GM18520 (cell line): ENCODE data around the gene OR9A4.
"Not testable (repeated sequence)": the region's sequence is repeated elsewhere in the genome, so short reads cannot be mapped to it uniquely, and the experiment has no call there.

Experiments
- ATAC-seq: cut with Tn5 transposase; IDR thresholded peaks from one replicate; pipeline ENCODE4 v1.9.1; 2021; ENCODE audit not compliant: unreplicated experiment

The OR9A4 gene, protein sequence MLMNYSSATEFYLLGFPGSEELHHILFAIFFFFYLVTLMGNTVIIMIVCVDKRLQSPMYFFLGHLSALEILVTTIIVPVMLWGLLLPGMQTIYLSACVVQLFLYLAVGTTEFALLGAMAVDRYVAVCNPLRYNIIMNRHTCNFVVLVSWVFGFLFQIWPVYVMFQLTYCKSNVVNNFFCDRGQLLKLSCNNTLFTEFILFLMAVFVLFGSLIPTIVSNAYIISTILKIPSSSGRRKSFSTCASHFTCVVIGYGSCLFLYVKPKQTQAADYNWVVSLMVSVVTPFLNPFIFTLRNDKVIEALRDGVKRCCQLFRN

DNA sequence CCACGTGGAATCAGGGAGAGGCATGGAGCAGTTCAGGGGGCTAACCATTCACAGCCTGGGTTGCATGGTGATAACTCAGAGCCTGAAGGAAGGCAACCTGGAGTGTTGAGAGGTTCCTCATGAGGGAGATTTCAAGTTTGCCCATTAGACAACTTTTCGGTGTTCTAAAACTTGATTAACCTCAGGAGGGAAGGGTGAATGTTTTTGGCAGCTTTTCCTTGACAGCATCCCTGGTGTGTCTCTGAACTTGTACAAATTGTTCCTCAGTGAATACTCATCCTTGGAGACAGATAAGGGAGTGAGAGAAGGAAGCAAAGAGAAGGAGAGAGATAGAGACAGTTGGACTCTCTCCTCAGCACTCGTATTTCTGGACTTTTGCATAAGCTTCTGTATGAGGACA, at the start of gene OR9A4:
OR9A4 (plus strand) TSS at position 301 of the 400 bp plus-strand sequence. CDS start 2,477 bp downstream, outside the sequence.
- no peak for ATAC-seq

DNA sequence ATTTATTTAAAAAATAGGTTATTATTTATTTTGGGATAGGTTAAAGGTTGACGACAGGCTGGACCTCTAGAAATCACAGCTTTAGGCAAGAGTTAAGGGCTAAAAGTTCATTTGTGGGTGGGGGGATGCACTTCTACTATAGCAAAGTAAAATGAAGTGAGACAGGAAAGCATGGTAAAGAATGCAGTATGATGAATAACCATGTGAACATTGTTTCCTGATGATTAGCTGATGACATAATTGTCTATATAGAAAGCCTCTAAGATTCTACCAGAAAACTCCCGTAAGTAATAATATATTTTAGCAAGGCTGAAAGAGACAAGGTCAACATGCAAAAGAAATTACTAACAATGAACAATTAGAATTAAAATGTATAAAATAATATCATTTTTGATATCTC, 49.2 kb upstream of the OR9A4 start:
- no peak for ATAC-seq

GRCh38 chr7:141872931-141873330, 43.3 kb upstream of the OR9A4 start:
- no peak for ATAC-seq

DNA sequence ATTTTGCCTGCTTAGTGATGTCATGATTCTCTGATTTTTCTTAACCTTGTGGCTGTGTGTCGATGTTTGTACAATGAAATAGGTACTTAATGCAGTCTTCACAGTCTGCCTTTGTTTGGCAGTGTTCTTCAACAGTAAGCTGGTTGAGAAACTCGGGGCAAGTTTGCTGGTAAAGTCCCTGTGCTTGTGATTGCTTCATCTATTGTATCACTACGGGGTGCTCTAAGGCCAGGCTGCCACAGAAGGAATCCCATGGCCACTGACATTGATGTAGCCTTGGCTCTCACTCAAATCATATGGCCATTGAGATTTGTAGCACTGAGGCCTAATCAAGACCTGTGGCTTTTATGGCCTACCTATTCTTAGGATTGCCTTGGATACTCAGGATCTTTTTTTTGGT, 41.4 kb upstream of the OR9A4 start:
- no peak for ATAC-seq

DNA sequence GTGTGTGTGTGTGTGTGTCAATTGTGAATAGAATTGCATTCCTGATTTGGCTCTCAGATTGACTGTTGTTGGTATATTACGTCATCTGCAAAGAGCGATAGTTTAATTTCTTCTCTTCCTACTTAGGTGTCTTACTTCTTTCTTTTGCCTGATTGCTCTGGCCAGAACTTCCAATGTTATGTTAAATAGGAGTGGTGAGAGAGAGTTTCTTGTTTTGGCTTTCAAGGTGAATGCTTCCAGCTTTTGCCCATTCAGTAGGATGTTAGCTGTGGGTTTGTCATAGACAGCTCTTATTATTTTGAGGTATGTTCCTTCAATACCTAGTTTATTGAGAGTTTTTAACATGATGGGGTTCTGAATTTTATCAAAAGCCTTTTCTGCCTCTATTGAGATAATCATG, 40.7 kb upstream of the OR9A4 start:
- no peak for ATAC-seq

DNA sequence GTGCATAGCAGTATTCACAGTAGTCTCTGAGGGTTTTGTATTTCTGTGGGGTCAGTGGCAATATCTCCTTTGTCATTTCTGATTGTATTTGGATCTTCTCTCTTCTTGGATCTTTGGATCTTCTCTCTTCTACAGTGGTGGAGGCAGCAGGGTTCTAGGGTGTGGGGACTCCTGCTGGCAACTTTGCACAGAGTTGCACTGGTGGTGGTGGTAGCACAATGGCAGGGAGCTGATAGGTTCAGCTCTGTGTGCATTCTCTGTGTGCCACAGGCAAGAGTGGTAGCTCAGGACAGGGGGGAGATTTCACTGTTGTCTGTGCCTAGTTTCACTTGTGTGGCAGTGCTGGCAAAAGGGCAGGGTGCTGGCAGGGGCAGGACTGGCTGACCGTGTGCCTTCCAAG, 39.8 kb upstream of the OR9A4 start:
- ATAC-seq = no peak

GRCh38 chr7:141877365-141877764, 38.8 kb upstream of the OR9A4 start:
- ATAC-seq = no peak

GRCh38 chr7:141880960-141881359, 35.2 kb upstream of the OR9A4 start:
- no peak for ATAC-seq

GRCh38 chr7:141884539-141885225, 31.5 kb upstream of the OR9A4 start:
- peak; percentile 58 for ATAC-seq

DNA sequence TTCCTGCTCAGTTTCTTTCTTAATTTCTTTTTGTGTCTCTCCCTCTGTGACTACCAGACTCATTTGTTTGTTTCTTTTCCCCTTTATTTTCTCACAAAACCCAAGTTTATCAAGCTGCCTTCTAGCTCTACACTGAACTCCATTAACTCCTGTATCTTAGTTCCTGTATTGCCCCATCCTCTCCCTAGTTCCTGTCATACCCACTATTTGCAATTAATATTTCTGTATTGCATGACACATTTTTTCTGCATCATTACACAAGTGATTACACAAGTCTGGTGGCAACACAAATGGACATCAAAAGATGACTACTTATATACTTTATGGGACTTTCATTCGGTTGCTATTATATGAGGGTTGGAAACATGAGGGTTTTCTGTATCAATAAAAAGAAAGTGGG, 26.9 kb upstream of the OR9A4 start:
- ATAC-seq = no peak

DNA sequence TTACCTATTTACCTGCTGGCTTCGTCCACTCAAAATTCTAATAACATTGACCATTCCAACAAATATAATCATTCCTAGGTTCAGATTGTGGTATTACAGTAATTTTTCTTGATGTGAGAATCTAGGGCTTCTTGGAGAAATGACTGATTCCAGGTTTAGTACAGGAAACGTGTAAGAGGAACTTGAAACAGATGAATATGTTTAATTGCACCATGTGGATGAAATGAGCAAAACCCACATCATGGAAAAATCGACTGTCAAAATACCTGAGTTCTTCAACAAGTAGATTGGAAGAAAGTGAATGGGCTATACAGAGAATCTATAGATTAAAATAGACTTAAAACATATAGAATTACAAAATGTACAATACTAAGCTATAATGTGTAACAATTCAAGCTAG, 24.9 kb upstream of the OR9A4 start:
- ATAC-seq = no peak

- ATAC-seq = not testable (repeated sequence)
These were observed 16.8 kb upstream of the OR9A4 start for GRCh38 chr7:141899366-141899765.

DNA sequence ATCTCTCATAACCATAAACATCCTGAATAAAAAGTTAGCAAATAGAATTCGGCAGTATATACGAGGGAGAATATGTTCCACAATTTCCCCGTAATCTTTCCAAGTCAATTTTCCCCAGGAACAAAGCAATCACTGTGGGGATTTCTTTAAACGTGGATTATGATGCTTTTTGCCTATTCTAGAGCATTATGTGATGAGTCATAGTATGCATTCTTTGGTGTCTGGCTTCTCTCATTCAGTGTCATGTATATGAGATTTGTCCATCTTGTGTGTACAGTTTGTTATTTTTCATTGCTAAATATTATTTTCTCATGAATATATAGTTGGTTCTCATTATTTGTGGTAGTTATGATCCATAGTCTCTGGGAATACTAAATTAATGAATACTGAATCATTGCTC, 9.9 kb upstream of the OR9A4 start:
- ATAC-seq = no peak

DNA sequence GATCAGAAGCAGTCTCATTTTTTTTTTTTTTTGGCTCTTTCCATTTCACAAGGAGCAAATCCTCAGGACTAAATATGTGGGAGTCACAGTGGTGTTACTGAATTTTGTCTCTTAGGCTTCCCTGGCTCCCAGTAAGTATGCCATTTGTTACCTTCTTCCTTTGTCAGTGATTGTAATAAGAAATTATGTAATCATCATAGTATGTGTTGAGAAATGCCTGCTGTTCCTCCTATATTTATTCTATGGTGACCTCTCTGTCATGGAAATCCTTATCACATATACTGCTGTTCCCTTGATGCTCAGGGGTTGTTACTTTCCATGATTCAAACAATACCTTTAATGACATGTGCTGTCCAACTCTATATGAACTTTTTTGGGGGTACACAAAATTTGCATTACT, 4.8 kb upstream of the OR9A4 start:
- ATAC-seq = no peak

GRCh38 chr7:141915565-141915964, 634 bp upstream of the OR9A4 start:
- ATAC-seq = no peak

DNA sequence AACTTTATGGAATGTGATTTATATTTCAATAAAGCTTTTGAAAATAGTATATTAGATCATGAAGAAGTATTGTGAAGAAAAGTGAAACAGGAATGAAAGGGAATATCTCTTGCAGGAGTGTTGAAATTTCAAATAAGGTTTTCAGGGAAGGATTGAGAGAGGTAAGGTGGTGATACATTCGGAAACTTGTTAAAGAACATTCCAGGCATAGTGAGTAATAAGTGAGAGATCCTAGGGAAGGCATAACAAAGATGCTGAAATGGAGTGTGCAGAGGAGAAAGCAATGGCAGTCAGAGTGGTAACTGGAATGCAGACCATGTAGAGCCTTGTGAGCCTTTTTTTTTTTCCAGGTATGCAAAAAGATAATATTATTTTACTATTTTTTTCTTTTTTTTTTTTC, 4.1 kb downstream of the OR9A4 start:
- no peak for ATAC-seq

GRCh38 chr7:141928146-141928844, 12.1 kb downstream of the OR9A4 start:
- ATAC-seq = no peak

GRCh38 chr7:141928845-141929195, 12.6 kb downstream of the OR9A4 start:
- no peak for ATAC-seq

DNA sequence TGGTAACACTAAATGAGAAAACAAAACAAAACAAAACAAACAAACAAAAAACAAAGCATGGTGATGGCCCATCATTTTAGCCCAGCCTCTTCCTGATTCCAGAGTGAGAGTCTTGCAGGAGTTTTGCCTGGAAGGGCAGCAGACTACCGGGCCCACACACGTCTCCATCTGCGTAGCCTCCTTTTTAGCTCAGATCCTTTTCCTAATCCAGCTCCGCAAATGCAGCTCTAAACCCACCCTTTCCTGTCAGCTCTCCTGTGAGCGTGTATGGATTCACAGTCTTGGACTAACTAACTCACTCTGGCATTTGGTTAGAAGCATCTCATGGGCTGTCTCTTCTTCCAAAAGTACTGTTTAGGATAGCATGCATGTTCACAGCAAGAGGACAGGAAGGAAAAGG, 14.0 kb downstream of the OR9A4 start:
- no peak for ATAC-seq

- no peak for ATAC-seq
These were observed 24.9 kb downstream of the OR9A4 start for GRCh38 chr7:141941075-141941474.

DNA sequence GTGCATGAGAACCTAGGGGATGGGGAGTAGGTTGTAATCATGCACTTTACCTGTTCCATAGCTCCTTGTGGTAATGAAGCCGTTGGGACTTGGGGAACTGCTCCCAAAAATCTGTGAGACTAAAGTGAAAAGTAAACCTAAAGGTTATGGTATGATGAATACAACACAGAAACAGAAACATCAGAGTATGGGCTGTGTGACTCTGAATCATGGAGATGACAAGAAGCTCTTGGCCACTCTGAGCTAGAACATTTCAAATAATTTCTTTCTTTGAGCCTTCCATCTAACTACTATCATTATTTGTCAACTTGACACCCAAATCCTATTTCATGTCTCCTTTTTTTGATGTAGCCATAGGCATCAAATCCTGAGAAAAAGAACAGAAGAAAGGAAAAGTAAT, 27.6 kb downstream of the OR9A4 start:
- no peak for ATAC-seq

- ATAC-seq = no peak
These were observed 28.6 kb downstream of the OR9A4 start for GRCh38 chr7:141944811-141945210.
